Activated effector memory CD4-positive, alpha-beta T cell treated with Interleukin-2 at 50 U/mL for 16 hours (primary cell): Measurements from ENCODE around the gene GUK1.
A peak's percentile ranks its signal among the peaks of the same experiment; 100 is the strongest.

Source experiments
- DNase-seq: peaks from one replicate; pipeline ENCODE4 v3.0.0-alpha.2; 2020

GUK1 gene

GRCh38 chr1:228136901-228137300 is 3.2 kb upstream of the GUK1 start:
- DNase-seq, result no peak

- DNase-seq, result no peak
Measured at GRCh38 chr1:228139406-228139930, 611 bp upstream of the GUK1 start.

GRCh38 chr1:228140724-228141225 is 696 bp downstream of the GUK1 start:
- DNase-seq, result peak; percentile 8

- no peak for DNase-seq
Measured at GRCh38 chr1:228141226-228142044, 1.4 kb downstream of the GUK1 start.

GRCh38 chr1:228142155-228142691 is 2.1 kb downstream of the GUK1 start:
- no peak for DNase-seq

GRCh38 chr1:228142701-228143136 is 2.6 kb downstream of the GUK1 start:
- DNase-seq, result no peak

GRCh38 chr1:228143480-228144192 is 3.6 kb downstream of the GUK1 start:
- no peak for DNase-seq

GRCh38 chr1:228144193-228144992 is 4.3 kb downstream of the GUK1 start:
- DNase-seq, result no peak

GRCh38 chr1:228144993-228145343 is 4.9 kb downstream of the GUK1 start:
- DNase-seq, result no peak

GRCh38 chr1:228145463-228146416 is 5.7 kb downstream of the GUK1 start:
- DNase-seq, result no peak

- DNase-seq, result no peak
Measured at GRCh38 chr1:228146417-228147150, 6.5 kb downstream of the GUK1 start.

GRCh38 chr1:228147151-228147693 is 7.1 kb downstream of the GUK1 start:
- no peak for DNase-seq

GRCh38 chr1:228147768-228148167 is 7.7 kb downstream of the GUK1 start:
- DNase-seq, result no peak

- DNase-seq, result no peak
Measured at GRCh38 chr1:228148196-228148861, 8.2 kb downstream of the GUK1 start.

GRCh38 chr1:228148935-228149405 is 8.9 kb downstream of the GUK1 start:
- no peak for DNase-seq

- no peak for DNase-seq
Measured at GRCh38 chr1:228149406-228150119, 9.5 kb downstream of the GUK1 start, which contains the start of gene GJC2. TSS of gene GJC2 (plus strand) at chr1:228149930. CDS start at chr1:228157759, 7,829 bp downstream.

- no peak for DNase-seq
Measured at GRCh38 chr1:228150120-228150460, 10.0 kb downstream of the GUK1 start.

GRCh38 chr1:228150461-228151179 is 10.5 kb downstream of the GUK1 start:
- no peak for DNase-seq
